IMR-90 (cell line): ENCODE results near the gene WNT9B. TPM values are rescaled to one million over a fixed set of nuclear protein-coding genes. Genes with fewer than 3 reads are reported as not detected.

Source experiments
- ATAC-seq: fragments of 200-7000 bp; cut with Tn5 transposase; 2 replicates; pipeline ENCODE4 v1.9.1; 2020; ENCODE audit warnings: low read depth, mild to moderate bottlenecking, moderate library complexity
- BruUV-seq: library from RNA; stranded (reverse); fragments of 400-500 nt; replicated peaks from 2 replicates; lab custom pipeline; 2021; lab: Mats Ljungman, UMichigan
- CTCF ChIA-PET: fragments of 300-600 bp; formaldehyde crosslinking; extraction: SDS; loops from one replicate; lab custom pipeline; 2021; ENCODE audit warnings: antibody characterized with exemption; lab: Yijun Ruan, JAX
- POLR2A ChIA-PET: fragments of 300-600 bp; sonication (Branson Sonifier 250); formaldehyde crosslinking; loops from one replicate; lab custom pipeline; 2022; ENCODE audit warnings: antibody characterized with exemption; ENCODE audit not compliant: unreplicated experiment; lab: Charles Lee
- DNase-seq: peaks from one replicate; pipeline ENCODE4 v3.0.0; 2013
- H2AFZ ChIP-seq: replicated peaks from 2 replicates; pipeline ENCODE3; 2013; ENCODE audit warnings: low read length, mild to moderate bottlenecking; ENCODE audit not compliant: poor library complexity
- H2AK5ac ChIP-seq: 2 replicates; pipeline ENCODE4 v1.6.1; 2013; ENCODE audit warnings: low read depth, low read length, inconsistent platforms
- H2AK9ac ChIP-seq: replicated peaks from 2 replicates; pipeline ENCODE3; 2013; ENCODE audit warnings: mild to moderate bottlenecking, low read depth, low read length, moderate library complexity; ENCODE audit not compliant: poor library complexity
- H2BK120ac ChIP-seq: 2 replicates; pipeline ENCODE4 v1.6.1; 2013; ENCODE audit warnings: low read depth, low read length, inconsistent platforms
- H2BK15ac ChIP-seq: 3 replicates; pipeline ENCODE4 v1.6.1; 2013; ENCODE audit warnings: low read depth, low read length, inconsistent platforms
- H2BK20ac ChIP-seq: 2 replicates; pipeline ENCODE4 v1.6.1; 2013; ENCODE audit warnings: low read depth, mild to moderate bottlenecking, inconsistent platforms, low read length, moderate library complexity
- H2BK5ac ChIP-seq: 2 replicates; pipeline ENCODE4 v1.6.1; 2013; ENCODE audit warnings: mild to moderate bottlenecking, low read depth, low read length, inconsistent platforms; ENCODE audit not compliant: poor library complexity, severe bottlenecking
- H3K14ac ChIP-seq: replicated peaks from 2 replicates; pipeline ENCODE4 v1.6.1; 2013; ENCODE audit warnings: low read depth, low read length, inconsistent platforms
- H3K18ac ChIP-seq: 2 replicates; pipeline ENCODE4 v1.6.1; 2013; ENCODE audit warnings: low read depth, low read length, control low read depth
- H3K23ac ChIP-seq: 2 replicates; pipeline ENCODE4 v1.6.1; 2013; ENCODE audit warnings: low read depth, low read length, inconsistent platforms
- H3K27ac ChIP-seq: 2 replicates; pipeline ENCODE4 v1.5.1; 2013; ENCODE audit warnings: mild to moderate bottlenecking, control low read depth, low read length; ENCODE audit not compliant: insufficient read depth
- H3K27me3 ChIP-seq: 2 replicates; pipeline ENCODE4 v1.6.1; 2013; ENCODE audit warnings: low read length; ENCODE audit not compliant: control insufficient read depth, insufficient read depth
- H3K36me3 ChIP-seq: 2 replicates; pipeline ENCODE4 v1.6.1; 2013; ENCODE audit warnings: low read length, mixed read lengths; ENCODE audit not compliant: control insufficient read depth, insufficient read depth
- H3K4ac ChIP-seq: 2 replicates; pipeline ENCODE4 v1.6.1; 2013; ENCODE audit warnings: low read depth, low read length, inconsistent platforms
- H3K4me1 ChIP-seq: 2 replicates; pipeline ENCODE4 v1.6.1; 2013; ENCODE audit warnings: low read length, mixed read lengths; ENCODE audit not compliant: control insufficient read depth, insufficient read depth
- H3K4me2 ChIP-seq: 2 replicates; pipeline ENCODE4 v1.6.1; 2013; ENCODE audit warnings: low read depth, mild to moderate bottlenecking, control low read depth, low read length, moderate library complexity
- H3K4me3 ChIP-seq: 2 replicates; pipeline ENCODE4 v1.5.1; 2013; ENCODE audit warnings: low read depth, mild to moderate bottlenecking, control low read depth, low read length, moderate library complexity; ENCODE audit not compliant: insufficient read depth
- H3K56ac ChIP-seq: 2 replicates; pipeline ENCODE4 v1.6.1; 2013; ENCODE audit warnings: low read length, inconsistent platforms; ENCODE audit not compliant: insufficient read depth; ENCODE audit errors: extremely low read depth
- H3K79me1 ChIP-seq, 2 experiments: 2 replicates each; pipeline ENCODE4 v1.6.1; 2013; ENCODE audit warnings: low read length in 2 of 2, inconsistent platforms in 1 of 2, low read depth in 1 of 2
- H3K9ac ChIP-seq: 2 replicates; pipeline ENCODE4 v1.6.1; 2013; ENCODE audit warnings: low read depth, low read length, control low read depth
- H3K9me1 ChIP-seq: 2 replicates; pipeline ENCODE4 v1.6.1; 2013; ENCODE audit warnings: low read length, inconsistent platforms; ENCODE audit not compliant: insufficient read depth
- H3K9me3 ChIP-seq: 2 replicates; pipeline ENCODE4 v1.6.1; 2013; ENCODE audit warnings: low read length; ENCODE audit not compliant: control insufficient read depth, insufficient read depth
- H4K20me1 ChIP-seq: 2 replicates; pipeline ENCODE4 v1.6.1; 2013; ENCODE audit warnings: low read length, inconsistent platforms; ENCODE audit not compliant: insufficient read depth
- H4K5ac ChIP-seq: 2 replicates; pipeline ENCODE4 v1.6.1; 2013; ENCODE audit warnings: mild to moderate bottlenecking, low read depth, low read length, control low read depth
- H4K8ac ChIP-seq, 2 experiments: 2 replicates each; pipeline ENCODE4 v1.6.1; 2013; ENCODE audit warnings: low read depth in 2 of 2, low read length in 2 of 2, control low read depth in 1 of 2, inconsistent platforms in 1 of 2
- H4K91ac ChIP-seq: 2 replicates; pipeline ENCODE4 v1.6.1; 2013; ENCODE audit warnings: low read depth, low read length, inconsistent platforms; ENCODE audit not compliant: insufficient read depth
- BHLHE40 ChIP-seq: fragments of 150-350 bp; IDR thresholded peaks from 2 replicates; pipeline ENCODE4 v1.6.1; 2016; ENCODE audit warnings: mild to moderate bottlenecking, low read depth, low read length
- CEBPB ChIP-seq: IDR thresholded peaks from 2 replicates; pipeline ENCODE4 v1.6.1; 2012; ENCODE audit warnings: low read depth, low read length, improper control_type of control experiment
- CHD1 ChIP-seq: IDR thresholded peaks from 2 replicates; pipeline ENCODE4 v1.6.1; 2012; ENCODE audit warnings: low read depth, low read length, improper control_type of control experiment
- FOS ChIP-seq: fragments of 150-350 bp; IDR thresholded peaks from 2 replicates; pipeline ENCODE4 v1.6.1; 2016; ENCODE audit warnings: low read depth, low read length
- MAFK ChIP-seq: IDR thresholded peaks from 2 replicates; pipeline ENCODE4 v1.6.1; 2012; ENCODE audit warnings: low read depth, low read length, improper control_type of control experiment
- MAZ ChIP-seq: IDR thresholded peaks from 2 replicates; pipeline ENCODE4 v1.6.1; 2012; ENCODE audit warnings: low read depth, mild to moderate bottlenecking, low read length, improper control_type of control experiment, moderate library complexity, borderline replicate concordance
- MXI1 ChIP-seq: IDR thresholded peaks from 2 replicates; pipeline ENCODE4 v1.6.1; 2012; ENCODE audit warnings: low read depth, mild to moderate bottlenecking, low read length, moderate library complexity, borderline replicate concordance
- NFE2L2 ChIP-seq: fragments of 150-350 bp; IDR thresholded peaks from 2 replicates; pipeline ENCODE4 v1.6.1; 2016; ENCODE audit warnings: low read depth, mild to moderate bottlenecking, low read length
- POLR2A ChIP-seq: IDR thresholded peaks from 2 replicates; pipeline ENCODE4 v1.6.1; 2012; ENCODE audit warnings: mild to moderate bottlenecking, low read depth, low read length
- RAD21 ChIP-seq: IDR thresholded peaks from 2 replicates; pipeline ENCODE4 v1.6.1; 2012; ENCODE audit warnings: low read length, improper control_type of control experiment
- RCOR1 ChIP-seq: IDR thresholded peaks from 2 replicates; pipeline ENCODE4 v1.6.1; 2012; ENCODE audit warnings: mild to moderate bottlenecking, low read length, improper control_type of control experiment; ENCODE audit not compliant: insufficient replicate concordance
- RFX5 ChIP-seq: IDR thresholded peaks from 2 replicates; pipeline ENCODE4 v1.8.0; 2012; ENCODE audit warnings: low read depth, mild to moderate bottlenecking, low read length, moderate library complexity
- SMC3 ChIP-seq: fragments of 150-350 bp; IDR thresholded peaks from 2 replicates; pipeline ENCODE4 v1.6.1; 2016; ENCODE audit warnings: low read depth, mild to moderate bottlenecking, antibody characterized with exemption, low read length, moderate library complexity
- WGBS, 2 experiments: methylation state at CpG; one replicate each; pipeline versions ENCODE4 v1.1.5 to v1.1.7; 2013; ENCODE audit warnings: missing lambda C conversion rate in 2 of 2; ENCODE audit not compliant: insufficient read length in 1 of 2; ENCODE audit errors: extremely low coverage in 2 of 2; 5-methylcytosine and 5-hydroxymethylcytosine counted together
- dilution Hi-C: fragments of 300-500 bp; cut with HindIII; formaldehyde crosslinking; loops from one replicate; pipeline ENCODE4 v1.14.3; 2018; ENCODE audit warnings: low sequenced_read_pairs; ENCODE audit not compliant: unreplicated experiment
- in situ Hi-C: fragments of 300-500 bp; cut with MboI; formaldehyde crosslinking; loops from 3 replicates; pipeline ENCODE4 v1.14.3; 2019; ENCODE audit warnings: low sequenced_read_pairs, inconsistent platforms, mixed read lengths
- intact Hi-C: fragments of 100-400 bp; cut with micrococcal nuclease; formaldehyde crosslinking; loops from 2 replicates; pipeline ENCODE4 v1.10.0; 2022
- polyA plus RNA-seq, 3 experiments: library from polyadenylated mRNA; depleted of rRNA; stranded (reverse); fragments of >200 nt; gene quantifications; 2 replicates each; pipeline ENCODE4 v1.2.3, GENCODE V29; 2012; ENCODE audit warnings: low replicate concordance in 1 of 3
- total RNA-seq: library from RNA; depleted of rRNA; stranded (reverse); fragments of >200 nt; gene quantifications from 2 replicates; pipeline ENCODE4 v1.2.3, GENCODE V29; 2012
- TF ChIP-seq, protein P1 (sequence below): fragments of 150-350 bp; IDR thresholded peaks from 2 replicates; pipeline ENCODE4 v1.6.1; 2016; ENCODE audit warnings: low read depth, mild to moderate bottlenecking, low read length, moderate library complexity, borderline replicate concordance
- TF ChIP-seq, protein P2 (sequence below): fragments of 150-350 bp; IDR thresholded peaks from 2 replicates; pipeline ENCODE4 v1.6.1; 2017; ENCODE audit warnings: mild to moderate bottlenecking, antibody characterized with exemption, low read length, low read depth
- TF ChIP-seq, protein P3 (sequence below): conservative IDR thresholded peaks from 2 replicates; pipeline ENCODE4 v1.5.1; 2012; ENCODE audit warnings: mild to moderate bottlenecking, low read depth, low read length, improper control_type of control experiment

WNT9B gene
- total and polyA plus RNA-seq, 2 of the 4 experiments (the other 2 are of a cell fraction) = not detected

DNA sequence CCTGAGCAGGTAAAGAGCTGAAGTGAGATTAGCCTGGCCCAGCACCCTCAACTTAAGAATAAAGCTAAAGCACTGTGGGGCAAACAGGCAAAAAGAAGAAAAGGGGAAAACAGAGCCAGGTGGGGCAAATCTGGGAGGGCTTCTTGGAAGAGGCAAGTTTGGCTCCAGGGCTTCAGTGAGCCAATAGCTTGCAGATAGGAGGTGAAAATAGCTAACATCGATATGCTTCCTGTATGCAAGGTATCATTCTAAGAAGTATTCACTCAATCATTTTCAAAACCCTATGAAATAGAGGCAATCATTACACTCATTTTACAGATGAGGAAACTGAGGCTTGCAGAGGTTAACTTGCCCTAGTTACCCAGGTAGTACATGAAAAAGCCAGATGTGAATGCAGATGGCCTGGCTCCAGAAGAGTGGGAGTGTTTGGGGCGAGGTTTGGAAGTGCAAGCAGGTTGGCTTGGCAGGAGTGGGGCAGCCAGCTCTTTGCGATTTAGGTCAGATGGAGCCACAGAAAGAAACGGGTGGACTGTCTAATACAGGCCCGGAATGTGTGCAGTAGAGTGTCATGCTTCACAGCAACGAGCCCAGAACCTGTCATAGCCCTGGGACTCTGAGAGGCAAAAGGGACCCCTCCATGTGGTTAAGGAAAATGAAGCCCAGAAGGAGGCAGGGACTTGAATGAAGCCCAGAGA lies 38.6 kb upstream of the WNT9B start:
- intact Hi-C loops = no loop called here
- no peak for TF ChIP-seq RCOR1
- TF ChIP-seq MAFK = no peak
- TF ChIP-seq MAZ = no peak
- TF ChIP-seq RFX5 = no peak
- TF ChIP-seq, protein P1, sequence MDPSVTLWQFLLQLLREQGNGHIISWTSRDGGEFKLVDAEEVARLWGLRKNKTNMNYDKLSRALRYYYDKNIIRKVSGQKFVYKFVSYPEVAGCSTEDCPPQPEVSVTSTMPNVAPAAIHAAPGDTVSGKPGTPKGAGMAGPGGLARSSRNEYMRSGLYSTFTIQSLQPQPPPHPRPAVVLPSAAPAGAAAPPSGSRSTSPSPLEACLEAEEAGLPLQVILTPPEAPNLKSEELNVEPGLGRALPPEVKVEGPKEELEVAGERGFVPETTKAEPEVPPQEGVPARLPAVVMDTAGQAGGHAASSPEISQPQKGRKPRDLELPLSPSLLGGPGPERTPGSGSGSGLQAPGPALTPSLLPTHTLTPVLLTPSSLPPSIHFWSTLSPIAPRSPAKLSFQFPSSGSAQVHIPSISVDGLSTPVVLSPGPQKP = no peak
- no peak for TF ChIP-seq NFE2L2
- no peak for TF ChIP-seq BHLHE40
- TF ChIP-seq, protein P2, sequence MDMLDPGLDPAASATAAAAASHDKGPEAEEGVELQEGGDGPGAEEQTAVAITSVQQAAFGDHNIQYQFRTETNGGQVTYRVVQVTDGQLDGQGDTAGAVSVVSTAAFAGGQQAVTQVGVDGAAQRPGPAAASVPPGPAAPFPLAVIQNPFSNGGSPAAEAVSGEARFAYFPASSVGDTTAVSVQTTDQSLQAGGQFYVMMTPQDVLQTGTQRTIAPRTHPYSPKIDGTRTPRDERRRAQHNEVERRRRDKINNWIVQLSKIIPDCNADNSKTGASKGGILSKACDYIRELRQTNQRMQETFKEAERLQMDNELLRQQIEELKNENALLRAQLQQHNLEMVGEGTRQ = no peak
- TF ChIP-seq POLR2A = no peak
- no peak for TF ChIP-seq FOS
- TF ChIP-seq MXI1 = no peak
- TF ChIP-seq CHD1 = no peak
- TF ChIP-seq RAD21 = no peak
- no peak for TF ChIP-seq CEBPB
- TF ChIP-seq, protein P3, sequence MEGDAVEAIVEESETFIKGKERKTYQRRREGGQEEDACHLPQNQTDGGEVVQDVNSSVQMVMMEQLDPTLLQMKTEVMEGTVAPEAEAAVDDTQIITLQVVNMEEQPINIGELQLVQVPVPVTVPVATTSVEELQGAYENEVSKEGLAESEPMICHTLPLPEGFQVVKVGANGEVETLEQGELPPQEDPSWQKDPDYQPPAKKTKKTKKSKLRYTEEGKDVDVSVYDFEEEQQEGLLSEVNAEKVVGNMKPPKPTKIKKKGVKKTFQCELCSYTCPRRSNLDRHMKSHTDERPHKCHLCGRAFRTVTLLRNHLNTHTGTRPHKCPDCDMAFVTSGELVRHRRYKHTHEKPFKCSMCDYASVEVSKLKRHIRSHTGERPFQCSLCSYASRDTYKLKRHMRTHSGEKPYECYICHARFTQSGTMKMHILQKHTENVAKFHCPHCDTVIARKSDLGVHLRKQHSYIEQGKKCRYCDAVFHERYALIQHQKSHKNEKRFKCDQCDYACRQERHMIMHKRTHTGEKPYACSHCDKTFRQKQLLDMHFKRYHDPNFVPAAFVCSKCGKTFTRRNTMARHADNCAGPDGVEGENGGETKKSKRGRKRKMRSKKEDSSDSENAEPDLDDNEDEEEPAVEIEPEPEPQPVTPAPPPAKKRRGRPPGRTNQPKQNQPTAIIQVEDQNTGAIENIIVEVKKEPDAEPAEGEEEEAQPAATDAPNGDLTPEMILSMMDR = no peak
- no peak for TF ChIP-seq SMC3
- H3K18ac ChIP-seq = no peak overlapping the region
- no peaks in the 10 kb centered on the region for H3K4me1 ChIP-seq
- dilution Hi-C loops = no loop called here
- H3K27ac ChIP-seq = no peak overlapping the region
- POLR2A ChIA-PET = no interaction called here
- peaks cover 53% of the 10 kb centered on the region for H3K27me3 ChIP-seq
- no peak overlapping the region for H2BK20ac ChIP-seq
- no peak overlapping the region for H2BK5ac ChIP-seq
- in situ Hi-C loops = no loop called here
- H3K23ac ChIP-seq = no peak overlapping the region
- H4K91ac ChIP-seq = no peak overlapping the region
- WGBS, 2 experiments = 89% methylated on average over 3 of the region's 6 CpGs; no CpG with 5 or more reads in 1 of the 2 experiments
- H3K36me3 ChIP-seq = no peaks in the 10 kb centered on the region
- H2BK15ac ChIP-seq = no peak overlapping the region
- no peak overlapping the region for H2AK5ac ChIP-seq
- H4K20me1 ChIP-seq = no peaks in the 10 kb centered on the region
- H3K9me1 ChIP-seq = no peaks in the 10 kb centered on the region
- no TSS peak for BruUV-seq
- no peak overlapping the region for H3K14ac ChIP-seq
- H4K8ac ChIP-seq = no peak overlapping the region
- H3K79me1 ChIP-seq = no peaks in the 10 kb centered on the region
- no peak overlapping the region for H3K9ac ChIP-seq
- H3K4ac ChIP-seq = no peak overlapping the region
- no peak overlapping the region for H2AK9ac ChIP-seq
- DNase-seq = no peak
- H2BK120ac ChIP-seq = no peak overlapping the region
- no peak overlapping the region for H2AFZ ChIP-seq
- no peak overlapping the region for H3K4me3 ChIP-seq
- CTCF ChIA-PET = no interaction called here
- no peak overlapping the region for H4K5ac ChIP-seq
- no peak overlapping the region for H3K56ac ChIP-seq
- ATAC-seq = no peak
- no peaks in the 10 kb centered on the region for H3K9me3 ChIP-seq
- H3K4me2 ChIP-seq = no peak overlapping the region
